Stomach smooth muscle (tissue), 2 donors: ENCODE data around the gene TP73.

ENCODE experiments used
- H3K27ac ChIP-seq: one replicate; pipeline ENCODE4 v1.7.0; 2013; ENCODE audit warnings: mild to moderate bottlenecking, low read length, inconsistent platforms
- H3K27me3 ChIP-seq, 2 donors: one replicate each; pipeline ENCODE4 v1.7.0; 2013; ENCODE audit warnings: low read length in 2 of 2; ENCODE audit not compliant: insufficient read depth in 2 of 2, control insufficient read depth in 1 of 2
- H3K36me3 ChIP-seq, 2 donors: one replicate each; pipeline ENCODE4 v1.7.0; 2013; ENCODE audit warnings: low read length in 2 of 2; ENCODE audit not compliant: control insufficient read depth in 2 of 2, insufficient read depth in 2 of 2
- H3K4me1 ChIP-seq: one replicate; pipeline ENCODE4 v1.7.0; 2013; ENCODE audit warnings: low read length; ENCODE audit not compliant: control insufficient read depth, insufficient read depth
- H3K4me3 ChIP-seq, 2 donors: one replicate each; pipeline ENCODE4 v1.7.0; 2013; ENCODE audit warnings: low read length in 2 of 2
- H3K9ac ChIP-seq, 2 donors: one replicate each; pipeline ENCODE4 v1.7.0; 2013; ENCODE audit warnings: low read length in 2 of 2, mild to moderate bottlenecking in 1 of 2
- H3K9me3 ChIP-seq, 2 donors: one replicate each; pipeline ENCODE4 v1.7.0; 2013; ENCODE audit warnings: low read length in 2 of 2; ENCODE audit not compliant: control insufficient read depth in 2 of 2
- donor health status: healthy.
- donor health status: Pancreatic carcinoma.

TP73 gene

DNA sequence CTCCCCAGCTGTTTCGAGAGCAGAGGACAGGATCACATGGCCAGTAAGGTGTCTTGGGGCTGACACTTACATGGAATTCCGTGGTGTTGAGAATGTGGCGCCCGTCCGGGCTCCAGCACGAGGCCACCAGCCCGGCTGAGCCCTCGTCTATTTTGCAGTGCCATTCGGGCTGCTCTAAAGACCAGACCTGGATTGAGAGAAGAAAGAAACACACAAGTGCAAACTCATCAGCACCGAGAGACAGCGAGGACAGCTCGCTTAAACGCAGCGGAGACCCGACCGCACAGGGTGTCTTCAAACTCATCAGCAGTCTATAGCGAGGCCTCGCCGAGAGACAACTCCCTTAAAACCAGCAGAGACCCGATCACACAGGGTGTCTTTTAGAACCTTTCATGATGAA is 5.7 kb upstream of the TP73 start:
- peaks cover 9 to 14% of the 10 kb centered on the region in 2 donors for H3K36me3 ChIP-seq
- H3K9me3 ChIP-seq = no peaks in the 10 kb centered on the region
- peaks cover 22% of the 10 kb centered on the region for H3K4me1 ChIP-seq
- H3K27me3 ChIP-seq = peaks cover 11 to 12% of the 10 kb centered on the region in 2 donors
- H3K9ac ChIP-seq = no peak overlapping the region
- H3K27ac ChIP-seq = no peak overlapping the region
- no peak overlapping the region for H3K4me3 ChIP-seq

DNA sequence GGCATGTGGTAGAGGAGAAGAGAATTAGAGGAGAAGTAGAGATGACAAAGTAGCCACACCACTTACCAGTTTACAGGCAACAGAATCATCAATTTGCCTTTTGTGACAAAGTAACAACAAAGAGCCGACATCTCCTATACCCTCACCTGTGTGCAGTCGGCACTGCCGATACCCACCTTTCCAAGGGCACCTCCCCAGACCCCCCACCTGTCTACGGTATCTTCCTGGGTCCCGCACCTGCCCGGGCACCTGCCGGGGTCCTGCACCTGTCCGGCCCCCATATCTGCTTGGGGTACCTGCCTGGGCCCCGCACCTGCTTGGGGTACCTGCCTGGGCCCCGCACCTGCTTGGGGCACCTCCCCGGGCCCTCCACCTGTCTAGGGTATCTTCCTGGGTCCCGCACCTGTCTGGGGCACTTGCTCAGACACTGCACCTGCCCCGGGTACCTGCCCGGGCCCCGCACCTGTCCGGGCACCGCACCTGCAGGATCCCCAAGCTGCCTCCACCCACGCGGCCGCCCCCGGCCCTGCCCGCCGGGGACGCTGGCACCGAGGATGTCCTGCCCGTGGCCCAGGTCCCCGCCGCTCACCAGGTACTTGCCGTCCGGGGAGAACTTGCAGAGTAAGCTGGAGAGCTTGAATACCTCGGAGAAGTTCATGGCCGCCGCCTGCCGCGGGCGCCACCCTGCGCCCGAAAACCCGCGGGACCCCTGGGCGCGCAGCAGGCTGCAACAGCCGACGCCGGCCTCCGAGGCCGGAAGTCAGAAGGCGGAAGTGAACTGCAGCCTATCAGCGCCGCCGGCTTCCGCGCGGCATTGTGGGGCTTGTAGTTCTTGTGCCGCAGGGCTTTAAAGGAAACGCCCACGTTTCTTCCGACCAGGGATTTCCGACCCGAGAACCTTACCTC is 2.7 kb upstream of the TP73 start, which contains the start of gene WRAP73:
Gene WRAP73 (minus strand): TSS at position 762 of the 906 bp plus-strand sequence. CDS start 104 bp downstream, at position 658.
- Histone ChIP-seq H3K27ac (no peak within 1 kb of the TSS), H3K9ac (peak within 1 kb of the TSS; percentile 66), H3K9me3 (no peaks in the 10 kb centered on the region), H3K27me3 (peaks cover 30 to 38% of the 10 kb centered on the region in 2 donors), H3K4me1 (peaks cover 34% of the 10 kb centered on the region), H3K4me3 (peak within 1 kb of the TSS; percentile 20 to 89), H3K36me3 (peaks cover 9% of the 10 kb centered on the region in 2 donors)

DNA sequence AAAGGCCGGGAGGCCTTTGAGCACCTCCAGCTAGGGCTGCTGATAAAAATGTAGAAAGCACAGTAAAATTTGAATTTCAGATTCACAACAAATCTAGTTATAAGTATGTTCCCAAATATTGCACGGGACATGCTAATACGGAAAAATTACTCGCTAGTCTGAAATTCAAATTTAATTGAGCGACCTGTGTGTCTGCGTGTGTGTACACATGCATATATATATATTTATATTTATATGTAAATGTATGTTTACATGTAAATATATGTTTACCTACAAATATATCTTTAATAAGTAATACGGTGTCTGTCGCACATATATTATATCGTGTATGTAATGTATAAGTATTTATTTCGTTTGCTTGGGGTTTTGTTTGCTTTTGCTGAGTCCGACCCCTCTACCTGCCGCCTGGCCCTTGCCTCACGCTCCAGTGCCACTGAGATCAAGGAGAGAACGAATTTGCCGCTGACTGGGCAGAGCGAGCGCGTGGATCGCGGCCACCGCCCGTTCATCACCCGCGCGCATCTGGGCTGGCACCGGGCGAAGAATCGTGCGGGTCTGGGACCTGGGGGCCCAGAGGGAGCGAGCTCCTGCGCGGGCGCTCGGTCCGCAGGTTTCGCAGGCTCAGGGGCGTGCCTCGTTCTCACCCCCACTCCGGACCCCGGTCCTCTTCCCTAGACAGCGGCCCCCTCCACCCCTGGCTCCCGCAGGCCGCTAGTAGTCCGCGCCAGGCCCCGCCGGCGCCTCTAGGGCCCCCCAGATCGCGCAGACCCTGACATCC is 1.9 kb upstream of the TP73 start:
- no peak overlapping the region for H3K9ac ChIP-seq
- H3K36me3 ChIP-seq = peaks cover 9% of the 10 kb centered on the region in 2 donors
- H3K4me3 ChIP-seq = peak overlapping the region; percentile 20 to 89
- H3K27ac ChIP-seq = no peak overlapping the region
- H3K9me3 ChIP-seq = no peaks in the 10 kb centered on the region
- peaks cover 34 to 40% of the 10 kb centered on the region in 2 donors for H3K27me3 ChIP-seq
- H3K4me1 ChIP-seq = peaks cover 34% of the 10 kb centered on the region

DNA sequence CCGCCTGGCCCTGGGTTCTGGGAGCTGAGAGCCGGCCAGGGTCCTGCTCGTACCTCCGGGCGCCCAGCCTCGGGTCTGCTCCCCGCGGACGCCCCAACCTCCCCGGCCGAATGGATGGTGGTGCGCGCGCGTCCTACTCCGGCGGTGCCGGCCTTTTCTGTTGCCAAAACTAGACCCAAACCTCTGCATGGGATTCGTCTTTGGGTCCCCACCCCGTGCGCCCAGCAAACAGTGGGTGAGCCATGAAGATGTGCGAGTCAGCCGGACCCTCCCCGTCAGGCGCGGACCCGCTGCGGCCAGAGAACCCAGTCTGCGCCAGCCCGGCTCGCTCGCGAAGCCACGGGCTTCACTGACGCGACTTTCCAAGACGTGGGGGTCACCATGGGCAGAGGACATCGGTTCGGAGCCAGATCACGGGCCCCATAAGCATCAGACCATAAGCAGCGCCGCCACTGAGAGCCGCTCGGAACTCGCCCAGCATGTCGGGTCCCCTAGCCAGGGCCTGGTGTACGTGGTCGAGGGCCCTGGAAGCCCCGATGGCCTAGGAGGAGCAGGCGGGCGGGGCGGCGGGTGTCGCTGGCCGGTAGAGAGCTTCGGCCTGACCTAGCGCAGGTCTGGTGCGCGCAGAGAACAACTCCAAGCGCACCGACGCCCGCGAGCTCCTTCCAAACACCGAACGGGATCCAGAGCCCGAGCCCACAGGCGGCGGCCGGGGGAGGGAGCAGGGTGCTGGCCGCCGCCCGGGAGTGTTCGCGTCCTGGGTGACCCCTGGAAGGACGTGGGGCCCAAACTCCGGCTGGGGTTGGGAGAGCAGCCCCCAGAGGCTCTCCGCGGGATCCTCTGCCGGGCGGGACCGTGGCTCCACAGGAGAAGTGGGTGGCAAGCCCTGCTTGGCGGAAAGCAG is 1.0 kb upstream of the TP73 start:
- Histone ChIP-seq H3K4me3 (peak overlapping the region in 1 of 2 donors; percentile 89), H3K9ac (no peak overlapping the region), H3K4me1 (peaks cover 34% of the 10 kb centered on the region), H3K9me3 (no peaks in the 10 kb centered on the region), H3K27ac (no peak overlapping the region), H3K36me3 (peaks cover 6 to 9% of the 10 kb centered on the region in 2 donors), H3K27me3 (peaks cover 34 to 40% of the 10 kb centered on the region in 2 donors)

DNA sequence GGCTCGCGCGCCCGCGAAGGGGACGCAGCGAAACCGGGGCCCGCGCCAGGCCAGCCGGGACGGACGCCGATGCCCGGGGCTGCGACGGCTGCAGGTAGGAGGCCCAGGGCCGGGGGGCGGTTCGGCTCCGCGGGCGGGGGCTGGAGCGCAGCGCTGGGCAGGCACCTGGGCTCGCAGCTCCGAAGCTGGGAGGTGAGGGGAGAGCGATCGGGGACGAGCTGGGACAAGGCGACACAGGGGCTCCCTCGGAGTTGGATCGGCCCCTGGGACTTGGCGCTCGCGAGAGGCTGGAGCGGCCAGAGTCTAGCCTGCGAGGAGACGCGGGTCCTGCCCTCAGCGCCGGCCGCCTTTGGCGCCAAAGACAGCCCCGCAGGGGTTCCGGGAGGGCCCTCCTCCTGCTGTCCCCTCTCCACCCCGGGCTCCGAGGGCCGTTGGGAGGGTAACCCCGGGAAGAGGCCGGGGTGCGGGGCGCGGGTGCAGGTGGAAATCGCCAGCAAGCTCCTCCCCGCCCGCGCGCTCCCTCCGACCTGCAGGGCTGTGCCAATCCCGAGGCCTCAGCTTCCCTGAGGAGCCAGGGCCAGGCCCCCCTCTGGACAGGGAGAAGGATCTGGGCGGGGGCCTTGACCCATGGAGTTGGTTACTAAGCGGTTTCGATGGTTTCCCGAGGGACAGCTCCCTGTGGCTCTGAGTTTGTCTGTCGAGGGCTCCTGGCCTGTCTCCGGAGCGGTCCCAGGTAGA is 401 bp downstream of the TP73 start:
- Histone ChIP-seq H3K27ac (no peak overlapping the region), H3K36me3 (no peaks in the 10 kb centered on the region), H3K9me3 (no peaks in the 10 kb centered on the region), H3K27me3 (peaks cover 34 to 48% of the 10 kb centered on the region in 2 donors), H3K4me3 (peak overlapping the region in 1 of 2 donors; percentile 49), H3K9ac (no peak overlapping the region), H3K4me1 (peaks cover 34% of the 10 kb centered on the region)

DNA sequence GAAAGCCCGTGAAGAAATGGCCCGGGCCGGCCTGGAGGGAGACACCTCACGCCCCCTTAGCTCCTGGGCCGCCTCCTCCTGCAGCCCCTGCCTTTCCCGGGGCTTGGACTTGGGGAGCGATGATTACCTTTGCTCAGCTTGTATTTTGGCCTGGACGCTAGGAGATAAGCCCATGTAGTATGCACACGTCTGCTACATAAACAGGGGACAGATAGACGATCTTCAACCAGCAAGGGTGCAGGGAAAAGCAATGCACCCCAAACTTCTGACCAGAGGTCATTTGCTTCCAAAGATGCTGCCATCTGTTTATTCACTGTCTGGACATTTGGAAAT is 936 bp downstream of the TP73 start:
- Histone ChIP-seq H3K36me3 (no peaks in the 10 kb centered on the region), H3K27ac (no peak overlapping the region), H3K9me3 (no peaks in the 10 kb centered on the region), H3K9ac (no peak overlapping the region), H3K4me3 (no peak overlapping the region), H3K4me1 (peaks cover 34% of the 10 kb centered on the region), H3K27me3 (peaks cover 36 to 50% of the 10 kb centered on the region in 2 donors)

DNA sequence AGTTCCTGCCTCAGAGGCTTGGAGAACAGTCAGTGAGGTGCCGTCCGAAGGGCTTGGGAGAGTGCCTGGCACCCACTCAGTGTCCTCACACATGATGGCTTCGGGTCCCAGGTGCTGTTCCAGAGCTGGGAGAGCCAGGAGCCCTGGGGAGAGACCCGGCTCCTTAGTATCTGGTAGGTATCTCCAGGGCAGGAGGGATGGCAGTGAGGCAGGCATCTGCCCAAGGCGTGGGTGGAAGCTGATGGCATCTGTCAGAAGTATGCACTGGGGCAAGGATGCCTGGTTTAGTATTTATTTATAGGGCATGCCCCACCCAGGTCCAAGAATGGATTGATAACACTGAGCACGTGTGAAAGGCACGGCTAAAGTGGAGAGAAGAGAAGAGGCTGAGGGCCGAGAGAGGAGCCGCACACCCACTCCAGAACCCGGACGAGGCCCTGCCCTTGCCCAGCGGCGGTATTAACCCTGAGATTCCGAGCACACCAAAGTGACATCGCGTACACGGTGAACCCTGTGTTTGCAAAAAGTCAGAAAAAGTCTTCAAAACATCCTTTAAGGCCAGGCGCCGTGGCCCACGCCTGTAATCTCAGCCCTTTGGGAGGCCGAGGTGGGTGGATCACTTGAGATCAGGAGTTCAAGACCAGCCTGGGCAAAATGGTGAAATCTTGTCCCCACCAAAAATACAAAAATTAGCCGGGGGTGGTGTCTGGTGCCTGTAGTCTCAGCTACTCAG is 2.4 kb downstream of the TP73 start:
- H3K27me3 ChIP-seq = peaks cover 36 to 50% of the 10 kb centered on the region in 2 donors
- peaks cover 26% of the 10 kb centered on the region for H3K4me1 ChIP-seq

DNA sequence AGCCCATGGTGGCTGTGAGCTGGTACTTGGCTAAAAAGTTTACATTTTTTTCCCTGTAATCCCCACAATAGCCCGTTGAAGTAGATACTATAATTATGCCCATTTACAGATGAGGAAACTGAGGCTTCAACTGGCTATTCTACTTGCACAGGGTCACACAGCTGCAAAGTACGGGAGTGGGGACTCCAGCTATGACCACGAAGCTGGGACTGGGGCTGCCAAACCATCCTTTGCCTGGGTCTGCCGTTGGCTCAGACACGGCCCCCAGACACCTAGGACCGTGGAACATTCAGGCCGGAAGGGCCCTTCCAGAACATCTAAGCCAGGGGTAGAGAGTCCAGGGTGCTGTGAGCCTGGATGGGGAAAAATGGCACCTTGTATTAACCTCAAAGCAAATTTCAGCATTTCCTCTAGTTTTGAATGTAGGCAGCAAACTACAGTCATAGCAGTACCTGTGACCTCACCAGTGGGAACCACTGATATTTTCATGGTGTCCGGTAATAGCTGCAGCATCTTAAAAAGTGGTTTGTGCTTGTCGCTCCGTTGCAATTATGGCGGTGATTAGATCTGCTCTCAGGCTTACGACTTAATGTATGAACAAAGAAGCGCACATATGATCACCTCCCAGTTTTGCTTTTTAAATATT is 4.3 kb downstream of the TP73 start:
- Histone ChIP-seq H3K36me3 (no peaks in the 10 kb centered on the region), H3K4me1 (peaks cover 12% of the 10 kb centered on the region), H3K4me3 (no peak overlapping the region), H3K27me3 (peaks cover 25 to 37% of the 10 kb centered on the region in 2 donors), H3K9me3 (no peaks in the 10 kb centered on the region), H3K9ac (no peak overlapping the region), H3K27ac (no peak overlapping the region)

More for the DNA sequence above, 2.4 kb downstream of the TP73 start:
- Histone ChIP-seq H3K36me3 (no peaks in the 10 kb centered on the region), H3K27ac (no peak overlapping the region), H3K9me3 (no peaks in the 10 kb centered on the region), H3K9ac (no peak overlapping the region), H3K4me3 (no peak overlapping the region)

DNA sequence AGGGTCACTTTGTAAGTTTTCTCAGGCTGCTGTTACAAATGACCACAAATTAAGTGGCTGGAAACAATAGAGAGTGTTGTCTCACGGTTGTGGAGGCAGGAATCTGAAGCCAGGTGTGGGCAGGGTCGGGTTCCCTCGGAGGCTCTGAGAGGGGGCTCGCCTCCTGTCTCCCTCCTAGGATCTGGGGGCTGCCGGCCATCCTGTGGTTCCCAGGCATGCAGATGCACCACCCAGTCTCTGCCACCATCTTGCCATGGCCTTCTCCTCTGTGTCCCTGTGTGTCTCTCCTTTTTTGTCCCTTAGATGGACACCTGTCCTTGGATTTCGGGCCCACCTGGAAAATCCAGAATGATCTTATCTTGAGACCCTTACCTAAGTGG is 4.8 kb downstream of the TP73 start:
- Histone ChIP-seq H3K9ac (no peak overlapping the region), H3K9me3 (no peaks in the 10 kb centered on the region), H3K27ac (no peak overlapping the region), H3K36me3 (no peaks in the 10 kb centered on the region), H3K4me3 (no peak overlapping the region), H3K4me1 (peaks cover 8% of the 10 kb centered on the region), H3K27me3 (peaks cover 25 to 33% of the 10 kb centered on the region in 2 donors)
